ENCODE results near the gene AMIGO3. TPM values are rescaled to one million over a fixed set of nuclear protein-coding genes. Genes with fewer than 3 reads are reported as not detected.
"Not testable (repeated sequence)": the region's sequence is repeated elsewhere in the genome, so short reads cannot be mapped to it uniquely, and the experiment has no call there.

The AMIGO3 gene
- total and polyA plus RNA-seq, 2 donors from 2014 or later: 0.73 TPM; not detected in 1

- H3K4me1 ChIP-seq (ENCODE audit: control insufficient read depth in 2 of 3, insufficient read depth in 2 of 3, low read depth in 1 of 3, low read length in 3 of 3): peaks cover 0 to 4% (median 0%) of the 10 kb centered on the region in 3 donors
- no peaks in the 10 kb centered on the region for H3K27me3 ChIP-seq (ENCODE audit: control insufficient read depth, insufficient read depth, low read length)
- no peak overlapping the region for H3K27ac ChIP-seq (ENCODE audit: low read depth in 2 of 2, low read length in 2 of 2)
- FAIRE-seq (no peak), DNase-seq (no peak)
- no peak overlapping the region for H3K4me3 ChIP-seq (ENCODE audit: low read length in 3 of 3)
- H3K9ac ChIP-seq (ENCODE audit: low read length in 3 of 3): no peak overlapping the region
- intact Hi-C loops (cut with DNase I): no loop called here
- TF ChIP-seq, protein P1, sequence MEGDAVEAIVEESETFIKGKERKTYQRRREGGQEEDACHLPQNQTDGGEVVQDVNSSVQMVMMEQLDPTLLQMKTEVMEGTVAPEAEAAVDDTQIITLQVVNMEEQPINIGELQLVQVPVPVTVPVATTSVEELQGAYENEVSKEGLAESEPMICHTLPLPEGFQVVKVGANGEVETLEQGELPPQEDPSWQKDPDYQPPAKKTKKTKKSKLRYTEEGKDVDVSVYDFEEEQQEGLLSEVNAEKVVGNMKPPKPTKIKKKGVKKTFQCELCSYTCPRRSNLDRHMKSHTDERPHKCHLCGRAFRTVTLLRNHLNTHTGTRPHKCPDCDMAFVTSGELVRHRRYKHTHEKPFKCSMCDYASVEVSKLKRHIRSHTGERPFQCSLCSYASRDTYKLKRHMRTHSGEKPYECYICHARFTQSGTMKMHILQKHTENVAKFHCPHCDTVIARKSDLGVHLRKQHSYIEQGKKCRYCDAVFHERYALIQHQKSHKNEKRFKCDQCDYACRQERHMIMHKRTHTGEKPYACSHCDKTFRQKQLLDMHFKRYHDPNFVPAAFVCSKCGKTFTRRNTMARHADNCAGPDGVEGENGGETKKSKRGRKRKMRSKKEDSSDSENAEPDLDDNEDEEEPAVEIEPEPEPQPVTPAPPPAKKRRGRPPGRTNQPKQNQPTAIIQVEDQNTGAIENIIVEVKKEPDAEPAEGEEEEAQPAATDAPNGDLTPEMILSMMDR (IDR thresholded peaks at IDR 0.05; ENCODE audit: borderline replicate concordance, extremely low read depth, insufficient read depth): no peak
- H3K9me3 ChIP-seq (ENCODE audit: control insufficient read depth in 2 of 3, insufficient read depth in 1 of 3, low read length in 3 of 3): no peaks in the 10 kb centered on the region
- H3K36me3 ChIP-seq (ENCODE audit: control insufficient read depth in 2 of 3, insufficient read depth in 3 of 3, low read length in 3 of 3): no peaks in the 10 kb centered on the region
Measured at GRCh38 chr3:49751501-49751900, 32.0 kb upstream of the AMIGO3 start.

DNA sequence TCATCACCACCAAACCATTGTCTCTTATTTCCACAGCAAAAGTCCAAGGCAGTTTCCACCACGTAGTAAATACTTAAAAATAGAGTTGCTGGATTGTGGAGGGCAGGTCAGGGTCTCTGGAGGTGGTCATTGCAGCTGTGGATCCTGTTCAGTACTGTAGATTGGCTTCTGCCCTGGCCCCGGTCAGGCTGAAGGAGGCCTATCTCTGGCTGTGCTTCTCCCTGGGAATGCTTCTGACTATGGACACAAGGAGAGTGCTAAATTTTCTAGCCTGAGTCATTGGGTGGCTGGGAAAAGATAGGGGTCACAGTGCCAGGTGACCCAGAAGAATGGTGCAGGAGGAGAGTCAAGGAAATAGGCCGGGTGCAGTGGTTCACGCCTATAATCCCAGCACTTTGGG is 30.6 kb upstream of the AMIGO3 start:
- no peak for FAIRE-seq
- no peaks in the 10 kb centered on the region for H3K4me1 ChIP-seq (ENCODE audit: control insufficient read depth in 2 of 3, insufficient read depth in 2 of 3, low read depth in 1 of 3, low read length in 3 of 3)

DNA sequence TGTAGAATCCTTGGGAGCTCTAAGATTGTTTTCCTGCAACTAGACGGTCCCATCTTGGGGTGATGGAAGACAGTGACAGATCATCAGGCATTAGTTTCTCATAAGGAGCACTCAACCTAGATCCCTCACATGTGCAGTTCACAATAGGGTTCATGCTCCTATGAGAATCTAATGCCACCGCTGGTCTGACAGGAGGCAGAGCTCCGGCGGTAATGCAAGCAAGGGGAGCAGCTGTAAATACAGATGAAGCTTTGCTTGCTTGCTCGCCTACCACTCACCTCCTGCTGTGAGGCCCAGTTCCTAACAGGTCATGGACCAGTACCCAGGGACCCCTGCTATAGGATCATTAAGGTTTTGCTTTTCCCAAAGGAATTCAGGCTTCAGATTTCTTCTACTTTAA is 29.4 kb upstream of the AMIGO3 start:
- H3K4me1 ChIP-seq (ENCODE audit: control insufficient read depth in 2 of 3, insufficient read depth in 2 of 3, low read depth in 1 of 3, low read length in 3 of 3); intact Hi-C loops (cut with DNase I); H3K9me3 ChIP-seq (ENCODE audit: control insufficient read depth in 2 of 3, insufficient read depth in 1 of 3, low read length in 3 of 3); FAIRE-seq; H3K27me3 ChIP-seq (ENCODE audit: control insufficient read depth, insufficient read depth, low read length); H3K9ac ChIP-seq (ENCODE audit: low read length in 3 of 3); H3K4me3 ChIP-seq (ENCODE audit: low read length in 3 of 3); H3K36me3 ChIP-seq (ENCODE audit: control insufficient read depth in 2 of 3, insufficient read depth in 3 of 3, low read length in 3 of 3); H3K27ac ChIP-seq (ENCODE audit: low read depth in 2 of 2, low read length in 2 of 2): not testable (repeated sequence)
- peak in 2 of 5 donors; percentile 13 to 14 for DNase-seq

More for the DNA sequence above, 30.6 kb upstream of the AMIGO3 start:
- Histone ChIP-seq H3K36me3 (ENCODE audit: control insufficient read depth in 2 of 3, insufficient read depth in 3 of 3, low read length in 3 of 3) (peaks cover 0 to 2% (median 2%) of the 10 kb centered on the region in 3 donors), H3K4me3 (ENCODE audit: low read length in 3 of 3) (no peak overlapping the region), H3K9ac (ENCODE audit: low read length in 3 of 3) (no peak overlapping the region), H3K27me3 (ENCODE audit: control insufficient read depth, insufficient read depth, low read length) (no peaks in the 10 kb centered on the region), H3K27ac (ENCODE audit: low read depth in 2 of 2, low read length in 2 of 2) (no peak overlapping the region), H3K9me3 (ENCODE audit: control insufficient read depth in 2 of 3, insufficient read depth in 1 of 3, low read length in 3 of 3) (no peaks in the 10 kb centered on the region)
- DNase-seq: no peak
- intact Hi-C loops (cut with DNase I): no loop called here
- TF ChIP-seq, protein P1 (IDR thresholded peaks at IDR 0.05; ENCODE audit: borderline replicate concordance, extremely low read depth, insufficient read depth): no peak

GRCh38 chr3:49747792-49748480 is 28.5 kb upstream of the AMIGO3 start:
- Histone ChIP-seq H3K4me3 (ENCODE audit: low read length in 3 of 3) (no peak overlapping the region), H3K9me3 (ENCODE audit: control insufficient read depth in 2 of 3, insufficient read depth in 1 of 3, low read length in 3 of 3) (no peaks in the 10 kb centered on the region), H3K27ac (ENCODE audit: low read depth in 2 of 2, low read length in 2 of 2) (no peak overlapping the region), H3K27me3 (ENCODE audit: control insufficient read depth, insufficient read depth, low read length) (no peaks in the 10 kb centered on the region), H3K9ac (ENCODE audit: low read length in 3 of 3) (no peak overlapping the region), H3K36me3 (ENCODE audit: control insufficient read depth in 2 of 3, insufficient read depth in 3 of 3, low read length in 3 of 3) (peaks cover 0 to 2% (median 2%) of the 10 kb centered on the region in 3 donors), H3K4me1 (ENCODE audit: control insufficient read depth in 2 of 3, insufficient read depth in 2 of 3, low read depth in 1 of 3, low read length in 3 of 3) (no peaks in the 10 kb centered on the region)
- intact Hi-C loops (cut with DNase I): no loop called here
- TF ChIP-seq, protein P1 (IDR thresholded peaks at IDR 0.05; ENCODE audit: borderline replicate concordance, extremely low read depth, insufficient read depth): no peak
- FAIRE-seq (no peak), DNase-seq (no peak)

Measured in kidney (tissue), 14 donors.